Stimulated activated CD8-positive, alpha-beta memory T cell treated with anti-CD3 and anti-CD28 coated beads, Interleukin-4, amount 100 ng/mL, for 48 hours (primary cell): ENCODE results near the gene DICER1.

ENCODE experiments used
- DNase-seq: peaks from one replicate; pipeline ENCODE4 v3.0.0-alpha.2; 2020

Gene DICER1

DNA sequence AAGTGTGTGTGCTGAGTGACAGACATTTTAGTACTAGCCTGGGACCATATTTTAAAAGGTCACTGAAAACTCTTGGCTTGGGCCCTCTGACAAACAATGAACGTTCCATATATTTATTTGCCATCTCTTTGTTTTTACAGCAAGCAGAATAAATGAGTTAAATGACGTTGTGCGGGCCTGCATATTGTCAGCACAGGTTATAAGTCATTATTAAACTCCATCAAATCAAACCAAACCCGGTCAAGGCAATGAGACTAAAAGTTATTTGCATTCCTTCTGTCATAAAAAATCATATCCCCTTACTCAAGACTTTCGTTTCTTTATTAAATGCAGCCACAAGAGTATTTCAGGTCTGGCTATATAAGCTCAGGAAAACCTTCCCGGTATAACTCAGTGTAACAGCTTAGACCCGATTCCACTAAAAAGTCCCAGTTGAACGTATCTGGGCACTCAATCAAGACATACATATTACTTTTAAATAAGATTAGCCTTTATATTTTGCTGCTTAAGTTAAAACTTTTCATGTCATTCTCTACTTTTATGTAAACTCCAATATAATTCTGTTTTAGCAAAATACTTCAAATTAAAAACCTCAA, 84.9 kb downstream of the DICER1 start:
- DNase-seq = no peak

GRCh38 chr14:95071649-95072280, 85.6 kb downstream of the DICER1 start:
- DNase-seq = no peak

DNA sequence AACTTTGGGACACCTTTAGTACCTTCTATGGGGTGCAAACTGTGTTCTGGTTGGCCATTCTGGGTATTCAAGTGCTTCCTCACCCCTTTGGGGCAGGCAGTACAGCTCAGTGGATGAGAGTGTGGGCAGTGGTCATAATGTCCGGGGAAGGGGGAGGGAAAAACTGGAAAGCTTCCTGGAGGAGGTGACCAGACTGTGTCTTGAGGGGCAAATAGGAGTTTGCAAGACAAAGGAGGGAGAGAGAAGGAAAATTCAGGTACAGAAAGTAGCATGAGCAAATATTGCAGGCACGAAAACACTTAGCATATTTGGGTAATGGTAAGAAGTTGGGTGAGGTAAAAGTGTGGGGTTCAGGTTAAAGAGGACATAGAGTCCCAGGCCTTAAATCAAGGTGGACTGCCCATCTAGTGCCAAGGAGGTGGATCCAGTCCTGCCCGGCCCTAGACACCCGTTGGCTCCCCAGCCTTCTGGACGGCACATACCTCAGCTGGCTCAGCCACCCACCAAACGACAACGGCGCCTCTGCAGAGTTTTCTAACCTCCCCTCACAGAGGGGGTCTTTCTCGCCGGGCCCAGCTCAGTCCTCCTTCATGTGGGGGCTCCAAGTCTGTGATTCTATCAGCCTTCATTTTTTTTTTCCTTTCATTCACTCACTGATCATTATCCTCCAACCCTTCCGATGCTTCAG, 86.4 kb downstream of the DICER1 start:
- DNase-seq = no peak

- DNase-seq = no peak
Measured at GRCh38 chr14:95069547-95069946, 87.8 kb downstream of the DICER1 start.

DNA sequence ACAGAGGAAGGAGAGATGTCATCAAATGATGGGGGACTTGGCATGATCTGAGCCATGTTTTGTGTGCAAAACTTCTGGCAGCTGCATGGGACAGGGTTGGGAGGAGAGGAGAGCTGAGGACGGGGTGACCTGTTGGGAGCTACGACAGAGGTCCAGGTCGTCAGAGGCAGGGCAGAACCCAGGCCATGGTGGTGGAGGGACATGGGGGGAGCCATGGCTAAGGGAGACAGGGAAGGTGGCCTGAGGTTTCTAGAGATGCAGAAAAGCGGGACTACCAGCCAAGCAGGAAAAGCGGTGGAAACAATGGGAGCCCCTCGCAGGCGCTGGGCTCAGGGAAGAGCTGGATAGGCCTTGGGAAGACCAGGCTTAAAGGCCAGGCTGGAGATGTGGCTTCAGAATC, 88.3 kb downstream of the DICER1 start:
- no peak for DNase-seq

DNA sequence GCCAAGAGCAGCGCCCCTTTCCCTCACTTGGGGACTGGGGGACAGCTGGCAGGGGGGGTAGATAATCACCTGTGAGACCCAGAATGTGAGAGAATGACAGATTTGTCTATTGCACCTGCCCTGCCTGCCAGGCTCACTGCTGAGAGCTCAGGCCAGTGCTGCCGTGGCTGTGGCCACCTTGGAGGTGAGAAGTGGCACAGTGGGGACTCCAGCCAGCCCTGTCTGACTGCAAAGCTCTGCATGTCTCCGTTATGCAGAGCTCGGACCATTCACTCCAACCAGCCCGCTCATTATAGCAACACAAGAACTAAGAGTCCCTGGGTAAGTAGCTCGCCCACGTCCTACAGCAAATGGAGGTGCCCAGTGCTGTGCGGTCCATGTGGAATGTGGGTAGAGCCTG, 88.8 kb downstream of the DICER1 start:
- DNase-seq = no peak

- DNase-seq = no peak
Measured at GRCh38 chr14:95068080-95068479, 89.2 kb downstream of the DICER1 start.

- no peak for DNase-seq
Measured at GRCh38 chr14:95067526-95067925, 89.8 kb downstream of the DICER1 start.

DNA sequence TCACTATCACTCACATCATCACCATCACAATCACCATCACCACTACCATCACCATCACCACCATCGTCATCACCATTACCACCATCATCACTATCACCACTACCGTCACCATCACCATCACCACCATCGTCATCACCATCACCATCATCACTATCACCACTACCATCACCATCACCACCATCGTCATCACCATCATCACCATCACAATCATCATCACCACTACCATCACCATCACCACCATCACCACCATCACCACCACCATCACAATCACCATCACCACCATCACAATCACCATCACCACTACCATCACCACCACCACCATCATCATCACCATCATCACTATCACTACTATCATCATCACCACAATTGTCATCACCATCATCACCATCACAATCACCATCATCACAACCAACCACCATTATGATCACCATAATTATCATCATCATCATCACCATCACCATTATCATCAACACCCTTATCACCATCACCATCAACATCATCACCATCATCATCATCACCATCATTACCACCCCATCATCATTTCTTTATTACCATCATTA, 90.8 kb downstream of the DICER1 start:
- no peak for DNase-seq

DNA sequence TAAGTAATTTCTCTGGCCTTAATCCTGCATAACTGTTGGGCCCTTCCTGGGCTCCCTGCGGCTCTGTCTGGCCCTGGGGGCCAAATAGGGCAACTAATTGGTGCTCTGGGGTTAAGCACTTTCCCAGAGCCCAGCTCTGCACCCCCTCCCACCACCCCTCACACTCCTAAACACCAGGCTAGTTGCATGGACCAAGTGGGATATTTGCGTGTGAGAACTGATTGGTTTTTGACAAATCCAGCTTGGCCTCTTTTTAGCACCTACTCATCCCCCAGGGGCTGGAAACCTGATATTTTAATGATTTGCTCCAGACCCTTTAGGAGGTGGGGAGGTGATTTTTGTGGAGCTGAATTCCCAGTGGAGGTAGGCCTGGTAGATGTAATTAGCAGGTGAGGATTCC, 91.9 kb downstream of the DICER1 start:
- DNase-seq = no peak

- no peak for DNase-seq
Measured at GRCh38 chr14:95064734-95065133, 92.6 kb downstream of the DICER1 start.

DNA sequence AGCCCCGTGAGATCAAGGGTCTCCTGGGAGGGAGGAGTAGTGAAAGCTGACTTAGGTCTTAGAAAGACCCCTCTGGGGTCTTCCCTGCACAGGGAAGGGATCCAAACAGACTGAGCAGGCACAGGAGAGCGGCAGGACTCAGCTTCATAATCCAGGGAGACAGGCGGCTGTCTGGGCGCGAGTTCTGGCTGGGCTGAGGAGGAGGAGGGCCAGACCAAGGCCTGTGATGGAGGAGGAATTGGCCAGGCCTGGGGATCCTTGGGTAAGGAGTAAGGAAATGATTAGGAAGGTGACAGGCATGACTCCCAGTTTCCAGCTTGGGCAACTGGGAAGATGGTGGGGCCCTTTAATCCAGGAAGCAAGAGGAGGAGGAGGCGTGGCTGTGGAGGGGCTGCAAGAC, 93.1 kb downstream of the DICER1 start:
- no peak for DNase-seq

DNA sequence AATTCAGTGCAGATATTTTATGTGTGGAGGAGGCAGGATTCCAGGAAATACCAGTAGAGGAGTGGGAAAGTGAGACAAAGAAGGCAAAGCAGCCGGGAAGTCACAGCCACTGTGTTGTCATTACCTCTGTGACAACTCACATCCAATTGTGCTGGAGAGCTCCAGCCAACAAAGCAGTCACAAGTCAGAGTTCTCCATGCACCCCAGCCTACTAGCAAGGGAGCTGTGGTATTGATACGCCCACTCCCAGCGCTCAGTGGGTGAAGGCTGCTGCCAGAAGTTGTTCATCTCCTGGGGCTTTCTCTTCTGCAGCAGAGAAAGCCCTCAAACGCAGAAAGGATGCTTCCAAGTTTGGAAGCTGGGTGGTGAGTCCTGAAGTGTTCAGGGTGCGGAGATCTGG, 93.9 kb downstream of the DICER1 start:
- DNase-seq = no peak

DNA sequence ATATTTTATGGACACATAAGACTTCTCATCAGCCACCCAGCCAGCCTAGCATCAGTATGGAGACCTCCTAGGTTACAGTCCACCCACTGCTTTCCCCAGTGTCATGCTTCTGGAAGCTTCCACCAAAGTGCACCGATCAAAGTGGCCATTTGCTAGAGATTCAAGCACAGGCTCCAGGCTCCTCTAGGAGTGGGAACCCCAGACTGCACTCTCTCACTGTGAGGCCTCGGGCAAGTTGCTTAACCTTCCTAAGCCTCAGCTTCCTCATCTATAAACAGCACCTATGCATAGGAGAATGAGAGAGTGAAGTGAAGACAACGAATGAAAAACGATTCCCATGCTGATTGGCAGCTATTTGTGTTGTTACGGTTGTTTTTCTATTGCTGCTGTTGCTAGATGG, 94.4 kb downstream of the DICER1 start:
- no peak for DNase-seq

- DNase-seq = no peak
Measured at GRCh38 chr14:95062220-95062619, 95.1 kb downstream of the DICER1 start.

- DNase-seq = no peak
Measured at GRCh38 chr14:95061317-95062093, 95.8 kb downstream of the DICER1 start.

DNA sequence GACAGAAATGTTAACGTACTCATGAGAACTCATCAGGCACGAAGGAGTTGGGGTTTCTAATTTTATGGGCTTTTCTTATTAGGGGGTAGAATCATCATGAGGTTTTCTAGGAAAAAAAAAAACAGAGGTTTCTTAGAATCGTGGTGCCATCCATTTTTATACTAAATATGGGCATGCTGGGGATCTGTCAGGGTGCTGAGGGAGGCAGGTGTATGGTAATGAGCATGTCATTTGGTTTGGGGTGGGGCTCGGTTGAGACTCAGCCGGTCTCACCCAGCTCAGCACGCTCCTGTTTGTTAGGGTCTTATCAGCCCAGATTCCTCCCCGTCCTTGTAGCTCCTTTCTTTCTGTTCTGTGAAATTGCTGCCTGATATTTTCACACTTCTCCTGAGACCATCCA, 98.2 kb downstream of the DICER1 start:
- DNase-seq = no peak

- DNase-seq = no peak
Measured at GRCh38 chr14:95058491-95058890, 98.8 kb downstream of the DICER1 start.

DNA sequence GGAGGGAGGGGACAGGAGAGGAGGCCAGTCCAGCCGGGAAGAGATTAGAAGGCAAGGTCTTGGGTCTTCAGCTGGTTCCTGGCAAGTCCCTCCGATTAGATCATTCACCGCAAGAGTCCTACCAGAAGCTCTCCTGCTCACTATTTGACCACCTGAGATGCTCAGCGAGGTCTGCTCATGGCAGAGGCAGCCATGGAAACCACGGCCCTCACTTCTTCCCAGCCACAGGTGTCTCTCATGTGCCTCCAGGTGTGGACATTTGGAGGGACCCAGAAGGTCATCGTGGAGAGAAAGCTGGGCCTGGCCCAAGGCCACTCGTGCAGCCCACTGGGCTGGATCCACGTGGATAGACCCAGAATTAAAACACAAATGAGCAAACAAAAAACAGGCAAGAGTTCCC, 99.5 kb downstream of the DICER1 start:
- no peak for DNase-seq

DNA sequence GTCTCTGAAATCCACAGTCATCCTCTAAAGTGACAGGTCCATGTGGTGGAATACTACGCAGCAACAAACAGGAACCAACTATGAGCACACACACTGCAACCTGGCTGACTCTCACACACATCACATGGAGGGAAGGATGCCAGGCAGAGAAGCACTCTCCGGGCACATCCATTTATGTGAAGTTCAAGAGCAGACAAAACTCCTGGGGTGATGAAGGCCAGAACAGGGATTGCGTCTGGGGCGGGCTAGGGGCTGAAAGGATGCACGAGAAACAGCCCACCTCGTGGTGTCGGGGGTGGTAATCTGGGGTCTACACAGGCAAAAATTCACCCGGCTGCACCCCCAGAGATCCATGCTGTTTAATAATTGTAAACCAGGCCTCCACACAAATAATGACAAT, 100.2 kb downstream of the DICER1 start:
- no peak for DNase-seq

DNA sequence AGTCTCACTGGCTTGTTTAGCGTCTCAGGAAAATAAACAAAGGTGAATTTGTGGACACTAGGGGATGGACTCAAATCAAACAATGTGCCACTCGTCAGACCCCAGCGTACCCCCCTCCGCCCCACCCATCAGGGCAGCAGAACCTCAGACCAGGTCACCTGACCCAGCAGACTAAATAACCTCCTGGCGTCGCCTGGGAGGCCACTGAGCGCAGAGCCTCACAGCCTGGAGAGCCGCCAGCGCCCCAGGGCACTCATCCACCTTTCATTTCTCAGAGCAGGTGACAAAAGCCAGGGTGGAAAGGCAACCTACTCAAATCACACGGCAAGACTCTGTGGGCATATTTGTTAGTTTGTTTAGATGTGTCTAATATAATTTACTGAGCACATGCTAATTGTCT, 100.9 kb downstream of the DICER1 start:
- DNase-seq = no peak

- no peak for DNase-seq
Measured at GRCh38 chr14:95055318-95055717, 102.0 kb downstream of the DICER1 start.
